SK-N-SH treated with all-trans-retinoic acid at 6 μM for 48 hours (cell line): ENCODE results near the gene FCHO2.

Experiments
- ATAC-seq: fragments of 200-7000 bp; cut with Tn5 transposase; 3 replicates; pipeline ENCODE4 v1.9.1; 2020; ENCODE audit warnings: mild to moderate bottlenecking, moderate library complexity
- ARNTL ChIP-seq: fragments of 450-650 bp; formaldehyde crosslinking; IDR thresholded peaks from 2 replicates; pipeline ENCODE4 v1.5.0; 2020; ENCODE audit warnings: low read depth, mild to moderate bottlenecking, moderate library complexity, borderline replicate concordance
- CREB5 ChIP-seq: fragments of 250-450 bp; sonication (Bioruptor Pico); IDR thresholded peaks from 2 replicates; pipeline ENCODE4 v1.5.1; 2020; ENCODE audit warnings: low read depth, mild to moderate bottlenecking, moderate library complexity
- CSDC2 ChIP-seq: fragments of 250-450 bp; sonication (Bioruptor Pico); IDR thresholded peaks from 2 replicates; pipeline ENCODE4 v1.5.0; 2020; ENCODE audit warnings: mild to moderate bottlenecking, moderate library complexity
- CSRNP3 ChIP-seq: fragments of 250-450 bp; sonication (Bioruptor Pico); IDR thresholded peaks from 2 replicates; pipeline ENCODE4 v1.5.1; 2021; ENCODE audit warnings: mild to moderate bottlenecking, moderate library complexity
- ESRRG ChIP-seq: fragments of 250-450 bp; sonication (Bioruptor Pico); IDR thresholded peaks from 2 replicates; pipeline ENCODE4 v1.6.1; 2021; ENCODE audit warnings: mild to moderate bottlenecking
- ISL1 ChIP-seq: fragments of 250-450 bp; sonication (Bioruptor Pico); IDR thresholded peaks from 2 replicates; pipeline ENCODE4 v2.1.2; 2022; ENCODE audit warnings: mild to moderate bottlenecking, moderate library complexity
- OSR1 ChIP-seq: fragments of 250-450 bp; sonication (Bioruptor Pico); IDR thresholded peaks from 2 replicates; pipeline ENCODE4 v1.8.0; 2022; ENCODE audit warnings: moderate library complexity, mild to moderate bottlenecking, inconsistent platforms
- PATZ1 ChIP-seq: fragments of 250-450 bp; sonication (Bioruptor Pico); IDR thresholded peaks from 2 replicates; pipeline ENCODE4 v1.8.0; 2020; ENCODE audit warnings: mild to moderate bottlenecking, moderate library complexity, borderline replicate concordance
- POU6F1 ChIP-seq: fragments of 250-450 bp; sonication (Bioruptor Pico); IDR thresholded peaks from 2 replicates; pipeline ENCODE4 v1.8.0; 2021; ENCODE audit warnings: low read depth, mild to moderate bottlenecking, moderate library complexity, borderline replicate concordance
- PPARA ChIP-seq: fragments of 250-450 bp; sonication (Bioruptor Pico); IDR thresholded peaks from 2 replicates; pipeline ENCODE4 v1.5.0; 2020; ENCODE audit warnings: mild to moderate bottlenecking, borderline replicate concordance
- SNAI2 ChIP-seq: fragments of 250-450 bp; sonication (Bioruptor Pico); IDR thresholded peaks from 2 replicates; pipeline ENCODE4 v1.5.0; 2020; ENCODE audit warnings: mild to moderate bottlenecking, moderate library complexity
- TCF4 ChIP-seq: fragments of 250-450 bp; sonication (Bioruptor Pico); IDR thresholded peaks from 2 replicates; pipeline ENCODE4 v1.8.0; 2021; ENCODE audit warnings: mild to moderate bottlenecking, moderate library complexity, borderline replicate concordance
- TOX ChIP-seq: fragments of 250-450 bp; sonication (Bioruptor Pico); IDR thresholded peaks from 2 replicates; pipeline ENCODE4 v1.8.0; 2021; ENCODE audit warnings: mild to moderate bottlenecking, moderate library complexity, borderline replicate concordance
- TSHZ2 ChIP-seq: fragments of 250-450 bp; sonication (Bioruptor Pico); IDR thresholded peaks from 2 replicates; pipeline ENCODE4 v1.5.0; 2020; ENCODE audit warnings: mild to moderate bottlenecking, moderate library complexity
- ZC3H10 ChIP-seq: fragments of 250-450 bp; sonication (Bioruptor Pico); IDR thresholded peaks from 2 replicates; pipeline ENCODE4 v1.5.1; 2021; ENCODE audit warnings: mild to moderate bottlenecking, moderate library complexity
- ZFP3 ChIP-seq: fragments of 250-450 bp; sonication (Bioruptor Pico); IDR thresholded peaks from 2 replicates; pipeline ENCODE4 v1.5.0; 2020; ENCODE audit warnings: mild to moderate bottlenecking, moderate library complexity
- ZFP30 ChIP-seq: fragments of 450-650 bp; formaldehyde crosslinking; IDR thresholded peaks from 2 replicates; pipeline ENCODE4 v1.5.0; 2022; ENCODE audit warnings: mild to moderate bottlenecking, moderate library complexity
- ZNF565 ChIP-seq: fragments of 450-650 bp; formaldehyde crosslinking; conservative IDR thresholded peaks from 2 replicates; pipeline ENCODE4 v1.5.0; 2020; ENCODE audit warnings: low read depth, mild to moderate bottlenecking, moderate library complexity
- ZNF8 ChIP-seq: fragments of 450-650 bp; formaldehyde crosslinking; IDR thresholded peaks from 2 replicates; pipeline ENCODE4 v1.5.0; 2020; ENCODE audit warnings: mild to moderate bottlenecking, moderate library complexity

The FCHO2 gene

GRCh38 chr5:73028991-73029595, 73.3 kb downstream of the FCHO2 start:
- peak; percentile 15; the same call in 2 of the 3 replicates for ATAC-seq
- TF ChIP-seq SNAI2 (CRISPR knock-in tag), result no peak
- no peak for TF ChIP-seq ZFP30
- no peak for TF ChIP-seq ARNTL (CRISPR knock-in tag)
- no peak for TF ChIP-seq TSHZ2 (CRISPR knock-in tag)
- TF ChIP-seq ZNF565, result no peak
- no peak for TF ChIP-seq PPARA (CRISPR knock-in tag)
- TF ChIP-seq CSDC2 (CRISPR knock-in tag), result no peak
- no peak for TF ChIP-seq CREB5 (CRISPR knock-in tag)
- TF ChIP-seq OSR1 (CRISPR knock-in tag), result no peak
- no peak for TF ChIP-seq ZC3H10 (CRISPR knock-in tag)
- no peak for TF ChIP-seq CSRNP3 (CRISPR knock-in tag)
- no peak for TF ChIP-seq ZNF8 (CRISPR knock-in tag)
- TF ChIP-seq ZFP3 (CRISPR knock-in tag), result no peak
- no peak for TF ChIP-seq ISL1 (CRISPR knock-in tag)
- TF ChIP-seq PATZ1 (CRISPR knock-in tag), result no peak
- TF ChIP-seq ESRRG (CRISPR knock-in tag), result no peak
- TF ChIP-seq POU6F1 (CRISPR knock-in tag), result no peak
- no peak for TF ChIP-seq TOX
- TF ChIP-seq TCF4 (CRISPR knock-in tag), result no peak

- peak; percentile 44 for ATAC-seq
- TF ChIP-seq CSRNP3 (CRISPR knock-in tag), result no peak
- no peak for TF ChIP-seq PPARA (CRISPR knock-in tag)
- TF ChIP-seq ZFP3 (CRISPR knock-in tag), result no peak
- TF ChIP-seq TOX, result no peak
- no peak for TF ChIP-seq TSHZ2 (CRISPR knock-in tag)
- TF ChIP-seq ARNTL (CRISPR knock-in tag), result no peak
- no peak for TF ChIP-seq ESRRG (CRISPR knock-in tag)
- no peak for TF ChIP-seq ISL1 (CRISPR knock-in tag)
These were observed 74.7 kb downstream of the FCHO2 start for GRCh38 chr5:73030531-73030930.
